ENCODE results near the gene LITAF.

Gene LITAF

DNA sequence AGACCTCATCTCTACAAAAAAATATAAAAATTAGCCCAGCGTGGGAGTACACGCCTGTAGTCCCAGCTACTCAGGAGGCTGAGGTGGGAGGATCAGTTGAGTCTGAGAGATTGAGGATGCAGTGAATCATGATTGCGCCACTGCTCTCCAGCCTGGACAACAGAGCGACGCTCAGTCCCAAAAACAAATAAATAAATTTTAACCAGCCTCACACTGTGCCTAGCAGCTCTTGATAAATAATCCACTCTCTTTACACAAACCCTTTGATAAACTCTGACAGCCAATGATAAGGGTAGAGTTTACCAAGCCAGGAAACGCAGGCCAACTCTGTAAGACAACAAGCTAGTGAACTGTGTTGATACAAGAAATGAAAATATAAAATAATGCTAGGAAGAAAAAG, 32.7 kb downstream of the LITAF start:
- DNase-seq (ENCODE audit: low read depth in 3 of 3, low spot score in 1 of 3) = no peak

DNA sequence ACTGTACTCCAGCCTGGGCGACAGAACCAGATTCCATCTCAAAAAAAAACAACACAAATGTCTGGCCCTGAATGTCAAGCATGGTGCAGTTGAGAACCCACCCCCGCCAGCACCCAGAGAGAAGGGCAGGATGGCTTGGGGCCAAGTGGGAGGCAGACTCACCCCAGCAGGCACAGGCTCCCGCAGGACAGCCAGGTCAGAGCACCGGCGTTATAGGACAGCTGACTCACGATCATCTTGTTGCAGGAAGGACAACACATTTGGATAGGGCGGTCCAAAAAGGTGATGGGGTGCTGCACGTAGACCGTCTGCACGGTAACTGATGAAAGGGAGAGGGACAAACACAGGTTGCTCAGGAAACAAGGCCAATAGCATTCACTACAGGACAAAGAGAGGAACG, 33.3 kb downstream of the LITAF start:
- no peak for DNase-seq (ENCODE audit: low read depth in 3 of 3, low spot score in 1 of 3)

DNA sequence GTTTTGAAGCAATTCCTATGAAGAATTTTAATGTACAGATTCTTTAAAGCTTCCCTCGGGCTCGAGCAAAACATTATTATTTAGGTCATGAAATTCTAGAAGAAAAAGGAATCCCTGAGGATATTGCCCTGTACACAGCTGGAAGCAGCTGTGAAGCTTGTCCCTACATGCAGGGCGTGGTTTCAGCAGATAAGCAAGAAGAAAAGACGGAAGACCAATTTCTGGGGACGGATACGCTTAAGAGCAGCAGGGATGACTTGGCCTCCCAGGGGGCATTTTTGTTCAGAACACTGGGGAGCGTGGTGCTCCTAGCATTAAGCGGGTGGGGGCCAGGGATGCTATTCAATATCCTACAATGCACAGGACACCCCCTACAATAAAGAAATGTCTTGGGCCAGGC, 34.3 kb downstream of the LITAF start:
- DNase-seq (ENCODE audit: low read depth in 3 of 3, low spot score in 1 of 3) = no peak

DNA sequence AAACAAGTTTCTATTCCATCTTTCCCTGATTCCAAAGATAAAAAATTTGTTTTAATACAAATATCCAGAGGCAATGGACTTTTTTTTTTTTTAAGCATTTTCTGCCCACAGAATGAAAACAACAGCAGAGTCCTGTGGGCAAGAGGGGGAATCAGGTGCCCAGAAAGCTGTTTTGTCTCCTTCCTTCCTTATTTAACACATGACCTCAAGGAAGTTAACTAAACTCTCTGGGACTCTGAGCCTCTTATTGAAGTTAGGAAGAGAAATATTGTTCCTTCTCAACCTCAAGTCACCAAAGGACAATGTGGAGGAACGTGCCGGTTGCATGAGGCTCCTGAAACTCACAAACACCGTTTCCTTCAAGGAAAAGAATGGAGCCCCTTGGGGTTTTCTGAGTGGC, 34.9 kb downstream of the LITAF start:
- DNase-seq (ENCODE audit: low read depth in 3 of 3, low spot score in 1 of 3) = no peak

DNA sequence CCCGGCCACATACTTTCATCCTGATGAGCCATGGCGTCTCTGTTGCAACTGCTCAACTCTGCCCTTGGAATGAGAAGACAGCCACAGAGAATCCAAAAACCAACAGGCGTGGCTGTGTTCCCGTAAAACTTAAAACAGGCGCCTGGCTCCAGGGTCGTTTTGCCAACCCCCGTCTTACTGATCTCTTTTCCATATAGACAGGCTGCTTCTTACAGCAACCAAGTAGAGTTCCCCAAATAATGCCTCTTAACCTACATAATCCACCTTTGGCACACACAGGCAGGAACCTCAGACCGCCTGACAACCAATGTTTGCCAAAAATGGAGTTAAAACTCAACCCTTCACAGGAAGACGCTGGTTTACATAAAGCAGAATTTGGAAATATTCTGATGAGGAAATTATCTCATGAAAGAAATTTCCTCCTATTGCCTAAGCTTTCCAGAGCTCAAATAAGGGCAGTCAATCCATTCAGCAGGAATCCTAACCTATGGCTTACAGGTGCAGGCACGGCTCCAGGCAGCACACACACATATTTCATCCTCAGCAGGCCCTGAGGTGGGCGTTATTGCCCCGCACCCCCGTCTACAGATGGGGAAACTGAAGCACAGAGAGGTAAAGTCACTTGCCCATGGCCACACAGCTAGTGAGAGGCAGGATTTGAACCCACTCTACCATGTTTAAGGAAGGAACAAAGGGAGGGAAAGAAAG, 35.8 kb downstream of the LITAF start:
- no peak for DNase-seq (ENCODE audit: low read depth in 3 of 3, low spot score in 1 of 3)

DNA sequence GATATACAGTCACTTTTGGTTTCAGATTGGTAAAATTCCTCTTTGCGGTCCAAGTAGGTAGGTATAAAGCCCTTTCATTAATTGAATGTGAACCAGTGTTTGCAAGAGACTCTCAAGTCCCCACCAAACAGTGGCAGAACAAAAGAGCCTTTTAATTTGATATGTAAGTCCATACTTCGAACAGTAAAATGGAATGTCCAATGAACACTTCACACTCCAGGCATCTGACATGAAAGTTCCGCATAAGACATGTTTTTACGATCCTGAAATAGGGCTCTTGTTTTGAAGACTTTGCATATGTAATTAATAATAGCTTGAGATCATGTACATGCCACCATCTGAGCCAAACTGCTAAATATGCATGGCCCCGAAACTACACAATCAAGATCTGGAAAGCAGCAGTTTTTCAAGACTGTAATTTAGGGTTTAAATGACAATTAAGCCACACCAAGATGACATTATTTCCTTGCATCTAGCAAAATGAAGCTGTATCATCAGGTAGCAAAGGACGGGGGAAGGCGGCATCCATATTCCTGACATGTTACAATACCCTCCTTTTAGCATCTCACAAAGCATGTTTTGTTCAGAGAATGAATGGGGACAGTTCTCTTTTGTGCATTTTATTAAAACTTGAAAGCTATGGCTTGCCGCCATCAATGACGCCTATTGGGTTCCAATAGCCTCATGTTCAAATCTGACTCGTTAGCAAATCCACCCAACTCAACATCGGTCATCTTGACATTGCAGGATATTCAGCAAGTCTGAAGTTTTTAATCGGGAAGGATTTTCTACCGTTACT, 39.4 kb downstream of the LITAF start:
- no peak for DNase-seq (ENCODE audit: low read depth in 3 of 3, low spot score in 1 of 3)

DNA sequence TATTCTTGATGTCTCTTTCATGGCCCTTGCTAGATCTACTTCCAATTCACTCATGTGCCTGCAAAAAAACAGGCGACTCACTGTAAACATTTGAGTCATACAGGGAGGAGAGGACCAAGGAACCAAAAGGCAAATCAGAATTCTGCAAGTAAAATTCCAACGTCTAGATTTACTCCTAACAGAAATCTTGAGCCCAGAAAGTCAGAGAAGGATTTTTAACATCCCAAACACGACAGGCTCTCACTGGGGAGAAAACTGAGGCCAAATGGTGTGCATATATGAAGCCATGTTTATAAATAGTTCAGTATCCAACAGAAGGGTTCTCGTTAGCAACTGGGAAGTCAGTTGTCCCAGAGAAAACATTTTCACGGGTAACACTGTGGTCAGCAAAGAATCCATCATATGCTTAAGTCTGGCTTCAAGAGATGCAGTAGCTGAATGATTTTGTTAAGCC, 40.1 kb downstream of the LITAF start:
- DNase-seq (ENCODE audit: low read depth in 3 of 3, low spot score in 1 of 3) = no peak

DNA sequence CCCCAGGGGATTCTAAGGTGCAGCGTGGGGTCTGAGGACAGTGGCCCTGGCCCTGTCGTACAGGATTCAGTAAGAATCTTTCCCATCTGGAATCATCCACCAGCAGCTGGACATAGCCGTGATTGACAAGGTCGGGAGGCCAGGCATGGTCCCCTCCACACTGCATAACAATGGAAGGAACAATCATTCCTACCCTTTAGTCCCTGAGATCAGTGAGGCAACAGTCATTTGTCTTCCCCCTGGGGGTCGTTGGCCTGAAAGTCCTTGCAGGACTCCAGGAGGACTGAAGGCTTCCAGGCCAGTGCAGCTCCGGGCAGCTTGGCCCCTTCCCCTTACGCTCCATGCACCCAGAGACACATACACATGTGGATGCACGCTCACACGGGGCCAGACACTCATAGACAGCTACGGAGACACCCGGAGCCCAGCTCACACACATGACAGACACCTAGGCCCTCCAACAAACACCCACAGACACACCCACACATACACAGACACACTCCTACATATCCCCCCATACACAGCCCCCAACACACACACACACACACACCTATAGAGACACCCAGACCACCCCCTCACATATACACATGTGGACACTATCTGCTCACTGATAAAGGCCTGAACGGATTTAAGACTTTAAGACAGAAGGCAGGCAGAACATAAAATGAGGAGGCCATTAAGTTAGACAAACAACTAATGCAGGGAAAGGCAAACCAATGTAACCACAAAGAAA, 42.9 kb downstream of the LITAF start:
- no peak for DNase-seq (ENCODE audit: low read depth in 3 of 3, low spot score in 1 of 3)

DNA sequence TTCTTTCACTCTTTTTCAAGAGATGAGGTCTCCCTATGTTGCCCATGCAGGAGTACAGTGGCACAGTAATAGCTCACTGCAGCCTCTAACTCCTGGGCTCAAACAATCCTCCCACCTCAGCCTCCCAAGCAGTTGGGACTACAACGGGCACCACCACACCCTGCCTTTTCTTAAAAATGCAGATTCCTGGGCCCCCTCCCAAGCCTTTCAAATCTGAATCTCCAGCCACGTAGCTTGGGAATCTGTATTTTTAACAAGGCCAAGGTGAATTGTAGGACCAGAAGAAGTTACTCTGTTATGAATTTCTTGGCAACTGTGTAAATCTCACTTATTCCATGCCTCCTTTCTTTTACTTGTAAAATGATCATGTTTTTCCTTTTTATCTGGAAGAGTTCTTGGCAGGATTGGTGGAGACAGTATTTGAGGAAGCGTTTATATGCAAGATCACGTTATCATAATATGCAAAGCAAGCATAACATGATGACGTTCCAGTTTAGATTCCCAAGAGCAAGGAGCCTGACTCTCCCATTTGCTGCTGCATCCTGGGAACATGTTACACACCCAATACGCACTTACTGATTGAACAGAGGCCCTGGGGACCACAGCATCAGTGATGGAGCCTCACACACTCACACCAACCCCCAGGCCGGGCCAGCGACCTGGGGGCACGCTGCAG, 44.5 kb downstream of the LITAF start:
- no peak for DNase-seq (ENCODE audit: low read depth in 3 of 3, low spot score in 1 of 3)

DNA sequence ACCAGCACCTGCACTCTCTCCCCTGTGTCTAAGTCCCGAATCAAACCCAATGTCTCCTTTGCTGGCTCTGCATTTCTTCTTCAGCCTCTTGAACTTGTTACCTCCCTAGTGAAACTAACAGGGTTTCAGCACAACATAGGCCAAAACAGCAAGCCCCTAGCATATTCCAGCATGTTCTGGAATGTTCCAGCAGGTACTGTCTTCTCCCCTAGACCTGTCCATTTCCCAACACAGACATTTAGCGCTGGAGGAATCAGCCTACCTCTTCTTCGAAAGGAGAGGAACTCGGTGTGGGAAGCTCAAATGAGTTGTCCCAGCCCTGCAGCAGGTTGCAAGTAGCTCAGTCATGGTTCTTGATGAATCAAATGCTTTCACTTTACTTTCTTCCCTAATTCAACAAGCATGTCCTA, 47.1 kb downstream of the LITAF start:
- no peak for DNase-seq (ENCODE audit: low read depth in 3 of 3, low spot score in 1 of 3)

DNA sequence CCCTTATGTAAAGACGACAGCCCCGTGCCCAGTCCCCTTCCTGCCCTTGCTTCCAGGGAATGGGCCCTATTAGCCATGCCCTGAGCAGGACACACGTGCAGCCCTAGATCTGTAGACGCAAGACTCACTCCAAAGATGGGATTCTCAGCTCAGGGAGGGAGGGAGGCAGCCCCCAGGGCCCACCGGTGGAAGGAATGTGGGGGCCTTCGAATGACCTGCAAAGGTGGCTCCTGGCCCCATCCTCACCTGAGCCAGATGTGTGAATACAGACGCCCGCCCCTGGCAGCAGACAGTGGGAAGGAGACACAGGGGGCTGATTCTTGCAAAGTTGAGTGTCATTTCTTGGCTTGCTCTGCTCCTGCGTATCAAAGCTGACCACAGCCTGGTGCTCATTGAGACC, 47.8 kb downstream of the LITAF start:
- DNase-seq (ENCODE audit: low read depth in 3 of 3, low spot score in 1 of 3) = no peak

DNA sequence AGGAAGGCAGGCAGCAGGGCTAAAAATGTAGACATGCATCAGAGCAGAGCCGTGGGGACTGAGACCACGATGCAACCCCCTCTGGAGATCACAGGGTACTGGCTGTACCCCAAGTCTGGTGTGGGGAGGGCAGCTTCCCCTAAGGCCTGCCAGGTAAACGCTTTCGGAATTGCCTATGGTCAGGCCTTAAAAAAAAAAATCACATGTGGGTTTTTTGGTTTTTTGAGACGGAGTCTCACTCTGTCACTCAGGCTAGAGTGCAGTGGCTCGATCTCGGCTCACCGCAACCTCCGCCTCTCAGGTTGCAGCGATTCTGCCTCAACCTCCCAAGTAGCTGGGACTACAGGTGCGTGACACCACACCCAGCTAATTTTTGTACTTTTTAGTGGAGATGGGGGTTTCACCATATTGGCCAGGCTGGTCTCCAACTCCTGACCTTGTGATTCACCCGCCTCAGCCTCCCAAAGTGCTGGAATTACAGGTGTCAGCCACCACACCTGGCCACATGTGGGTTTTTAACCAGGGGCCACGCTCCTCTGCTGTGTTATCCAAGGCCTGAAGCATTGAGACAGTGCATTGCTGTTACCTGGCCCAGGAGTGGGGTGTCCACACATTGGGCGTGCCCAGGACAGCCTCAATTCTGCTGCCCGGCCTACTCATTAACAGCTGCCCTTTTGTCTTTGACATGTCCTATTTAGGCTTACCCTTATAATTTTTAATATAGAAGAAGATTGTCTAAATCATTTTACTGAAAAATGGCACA, 50.4 kb downstream of the LITAF start:
- no peak for DNase-seq (ENCODE audit: low read depth in 3 of 3, low spot score in 1 of 3)

DNA sequence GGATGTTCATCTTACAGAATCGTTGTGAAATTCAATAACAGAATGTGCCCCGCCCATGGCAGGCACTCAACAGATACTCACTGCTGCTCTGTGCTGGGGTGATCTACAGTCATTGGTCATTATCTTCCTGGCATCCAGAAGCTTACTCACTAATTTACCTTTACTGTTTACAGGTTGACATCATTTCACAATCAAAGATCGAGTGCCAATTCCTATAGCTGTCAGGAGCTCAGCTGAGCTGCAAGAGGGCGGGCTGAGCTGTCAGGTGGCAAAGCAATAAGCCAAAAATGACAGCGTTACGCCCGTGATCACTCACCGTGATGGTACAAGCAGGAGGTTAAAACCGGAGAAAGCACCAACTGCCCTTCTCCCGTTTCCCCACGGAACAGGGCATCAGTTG, 51.2 kb downstream of the LITAF start:
- DNase-seq (ENCODE audit: low read depth in 3 of 3, low spot score in 1 of 3) = no peak

DNA sequence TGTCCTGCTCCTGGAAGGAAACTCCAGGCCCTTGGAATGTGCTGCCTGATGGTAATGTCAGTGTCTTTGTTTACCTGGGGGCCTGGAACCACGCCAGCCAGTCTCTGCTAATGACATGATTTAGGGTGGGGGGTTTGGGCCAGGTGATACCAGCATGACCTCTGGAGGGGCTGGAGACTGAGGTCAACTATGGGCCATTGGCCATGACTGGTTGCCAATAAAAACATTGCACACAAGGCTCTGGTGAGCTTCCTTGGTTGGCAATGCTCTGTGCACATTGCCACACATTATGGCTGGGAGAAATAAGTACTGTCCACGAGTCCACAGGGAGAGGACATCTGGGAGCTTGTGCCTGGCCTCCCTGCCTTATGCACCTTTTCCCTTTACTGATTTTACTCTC, 52.5 kb downstream of the LITAF start:
- DNase-seq (ENCODE audit: low read depth in 3 of 3, low spot score in 1 of 3) = no peak

DNA sequence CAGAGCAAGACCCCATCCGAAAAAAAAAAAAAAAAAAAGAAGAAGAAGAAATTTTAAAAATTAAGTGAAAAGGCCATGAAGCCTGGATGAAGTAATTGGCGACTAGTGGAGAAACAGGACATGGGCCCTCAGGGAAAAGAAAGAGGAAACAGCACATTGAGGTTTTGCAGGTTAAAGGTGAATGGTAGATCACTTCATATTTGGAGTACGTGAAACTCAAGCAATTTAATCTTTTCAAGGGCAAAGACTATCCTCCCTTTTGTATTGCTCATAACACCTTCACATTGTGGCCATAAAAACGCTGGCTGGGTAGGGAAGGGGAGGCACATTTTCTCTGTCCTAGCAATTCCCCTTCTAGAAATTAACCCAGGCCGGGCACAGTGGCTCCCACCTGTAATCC, 53.1 kb downstream of the LITAF start:
- no peak for DNase-seq (ENCODE audit: low read depth in 3 of 3, low spot score in 1 of 3)

DNA sequence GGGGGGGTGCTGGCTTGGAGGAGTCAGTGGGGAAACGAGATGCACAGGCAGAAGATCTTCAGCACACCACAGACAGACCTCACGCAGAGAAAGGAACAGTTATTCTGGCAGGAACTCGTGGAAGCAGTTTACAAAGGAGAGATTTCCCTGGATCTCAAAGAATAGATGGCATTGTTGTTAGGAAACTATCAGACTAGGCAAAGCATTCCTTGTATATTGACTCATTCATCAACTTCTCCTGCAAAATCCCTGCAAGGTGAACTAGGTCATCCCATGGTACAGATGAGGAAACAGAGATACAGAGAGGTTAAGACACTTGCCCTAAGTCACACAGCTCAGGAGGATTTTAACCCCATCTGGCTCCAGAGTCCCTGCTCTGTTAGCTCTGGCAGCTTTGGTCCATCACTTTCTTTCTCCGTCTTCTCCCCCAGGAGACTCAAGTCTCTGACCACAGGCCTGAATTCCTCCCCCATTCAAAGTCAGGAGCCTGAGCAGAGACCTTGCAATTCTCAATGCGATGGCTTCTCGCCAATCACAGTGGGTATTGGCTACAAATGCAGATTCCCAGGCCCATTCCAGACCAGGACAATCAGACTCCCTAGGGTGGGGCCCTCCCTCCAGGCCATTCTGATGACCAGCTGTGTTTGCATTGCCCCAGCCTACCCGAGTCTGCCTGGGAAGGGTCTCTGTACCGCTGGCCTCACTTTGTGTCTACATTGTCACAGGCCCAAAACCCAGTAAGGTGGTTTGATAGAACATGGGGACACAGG, 56.4 kb downstream of the LITAF start:
- no peak for DNase-seq (ENCODE audit: low read depth in 3 of 3, low spot score in 1 of 3)

DNA sequence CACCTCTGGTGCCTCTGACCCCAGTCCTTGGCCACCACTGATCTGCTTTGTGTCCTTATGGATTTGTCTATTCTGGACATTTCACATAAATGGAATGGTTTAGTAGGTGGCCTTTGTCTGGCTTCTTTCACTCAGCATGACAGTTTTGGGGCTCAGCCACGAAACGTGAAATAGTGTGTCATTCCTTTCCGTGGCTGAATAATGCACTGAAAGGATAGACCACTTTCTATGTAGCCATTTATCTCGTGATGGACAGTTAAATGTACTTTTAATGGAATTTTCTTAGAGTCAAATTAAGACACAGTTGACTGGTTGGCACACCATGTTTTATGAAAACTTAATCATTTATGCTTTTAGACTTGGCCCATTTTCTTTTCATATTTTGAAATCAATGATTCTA, 57.4 kb downstream of the LITAF start:
- DNase-seq (ENCODE audit: low read depth in 3 of 3, low spot score in 1 of 3) = no peak

DNA sequence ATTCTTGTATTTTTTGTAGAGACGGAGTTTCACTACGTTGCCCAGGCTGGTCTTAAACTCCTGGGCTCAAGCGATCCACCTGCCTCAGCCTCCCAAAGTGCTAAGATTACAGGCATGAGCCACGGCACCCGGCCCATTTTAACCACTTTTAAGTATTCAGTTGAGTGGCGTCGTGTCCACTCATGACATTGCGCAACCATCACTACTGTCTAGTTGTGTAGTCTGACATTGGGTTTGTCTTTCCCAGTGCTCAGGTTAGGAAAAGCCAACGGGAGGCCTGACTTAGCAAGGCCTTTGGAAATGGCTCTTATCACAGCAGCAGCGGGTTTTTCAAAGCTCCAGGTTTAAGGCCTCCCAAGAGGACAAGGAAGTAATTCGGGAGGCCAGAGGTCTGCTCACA, 58.7 kb downstream of the LITAF start:
- no peak for DNase-seq (ENCODE audit: low read depth in 3 of 3, low spot score in 1 of 3)

DNA sequence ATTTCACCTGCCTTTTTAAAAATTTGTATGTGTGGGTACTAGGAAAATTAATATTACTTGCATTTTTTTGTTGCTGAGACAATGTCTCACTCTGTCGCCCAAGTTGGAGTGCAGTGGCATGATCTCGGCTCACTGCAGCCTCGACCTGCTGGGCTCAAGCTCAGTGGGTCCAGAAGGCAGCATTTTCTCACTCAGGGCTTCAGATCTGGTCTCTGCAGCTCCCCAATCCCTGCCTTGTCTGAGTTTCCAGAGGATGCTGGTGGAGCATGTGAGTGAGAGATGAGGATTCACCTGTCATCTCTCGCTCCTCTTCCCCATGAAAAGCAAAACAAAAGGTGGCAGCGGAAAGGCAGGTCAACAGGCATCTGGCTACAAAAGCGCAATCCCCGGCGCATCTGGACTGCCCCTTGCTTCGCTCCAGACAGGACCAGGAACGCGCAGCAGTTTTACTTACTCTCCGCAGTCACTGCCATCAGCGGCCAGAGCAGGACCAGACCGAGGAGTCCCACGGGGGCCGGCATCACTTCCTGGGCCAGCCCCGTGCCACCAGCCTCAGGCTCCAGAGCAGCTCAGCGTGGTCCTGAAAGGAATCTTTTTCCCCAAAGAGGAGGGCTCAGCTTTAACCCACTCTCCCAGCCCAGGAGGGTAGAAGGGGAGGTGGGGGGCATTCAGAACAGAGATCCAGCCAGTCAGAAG, 59.9 kb downstream of the LITAF start:
- no peak for DNase-seq (ENCODE audit: low read depth in 3 of 3, low spot score in 1 of 3)
